Measurements from ENCODE around the gene PFKFB3. TPM values are rescaled to one million over a fixed set of nuclear protein-coding genes. Genes with fewer than 3 reads are reported as not detected.

PFKFB3 gene
- total and polyA plus RNA-seq, 2 of the 13 experiments (the other 11 are each of a cell fraction or from before 2014, with no cell fraction given), result 1.2 to 13.3 TPM

- peak; percentile 81 for TF ChIP-seq GMEB1 (CRISPR knock-in tag; IDR thresholded peaks at IDR 0.05; ENCODE audit: borderline replicate concordance)
- peak; percentile 88 for TF ChIP-seq TFDP1 (CRISPR knock-in tag; IDR thresholded peaks at IDR 0.05; ENCODE audit: borderline replicate concordance)
- TF ChIP-seq MTERF4 (CRISPR knock-in tag; IDR thresholded peaks at IDR 0.05), result peak; percentile 83; the same call in 1 of the 2 replicates
- TF ChIP-seq CHD4 (IDR thresholded peaks at IDR 0.05; ENCODE audit: borderline replicate concordance, low read length), result no peak
- TF ChIP-seq, protein P1, sequence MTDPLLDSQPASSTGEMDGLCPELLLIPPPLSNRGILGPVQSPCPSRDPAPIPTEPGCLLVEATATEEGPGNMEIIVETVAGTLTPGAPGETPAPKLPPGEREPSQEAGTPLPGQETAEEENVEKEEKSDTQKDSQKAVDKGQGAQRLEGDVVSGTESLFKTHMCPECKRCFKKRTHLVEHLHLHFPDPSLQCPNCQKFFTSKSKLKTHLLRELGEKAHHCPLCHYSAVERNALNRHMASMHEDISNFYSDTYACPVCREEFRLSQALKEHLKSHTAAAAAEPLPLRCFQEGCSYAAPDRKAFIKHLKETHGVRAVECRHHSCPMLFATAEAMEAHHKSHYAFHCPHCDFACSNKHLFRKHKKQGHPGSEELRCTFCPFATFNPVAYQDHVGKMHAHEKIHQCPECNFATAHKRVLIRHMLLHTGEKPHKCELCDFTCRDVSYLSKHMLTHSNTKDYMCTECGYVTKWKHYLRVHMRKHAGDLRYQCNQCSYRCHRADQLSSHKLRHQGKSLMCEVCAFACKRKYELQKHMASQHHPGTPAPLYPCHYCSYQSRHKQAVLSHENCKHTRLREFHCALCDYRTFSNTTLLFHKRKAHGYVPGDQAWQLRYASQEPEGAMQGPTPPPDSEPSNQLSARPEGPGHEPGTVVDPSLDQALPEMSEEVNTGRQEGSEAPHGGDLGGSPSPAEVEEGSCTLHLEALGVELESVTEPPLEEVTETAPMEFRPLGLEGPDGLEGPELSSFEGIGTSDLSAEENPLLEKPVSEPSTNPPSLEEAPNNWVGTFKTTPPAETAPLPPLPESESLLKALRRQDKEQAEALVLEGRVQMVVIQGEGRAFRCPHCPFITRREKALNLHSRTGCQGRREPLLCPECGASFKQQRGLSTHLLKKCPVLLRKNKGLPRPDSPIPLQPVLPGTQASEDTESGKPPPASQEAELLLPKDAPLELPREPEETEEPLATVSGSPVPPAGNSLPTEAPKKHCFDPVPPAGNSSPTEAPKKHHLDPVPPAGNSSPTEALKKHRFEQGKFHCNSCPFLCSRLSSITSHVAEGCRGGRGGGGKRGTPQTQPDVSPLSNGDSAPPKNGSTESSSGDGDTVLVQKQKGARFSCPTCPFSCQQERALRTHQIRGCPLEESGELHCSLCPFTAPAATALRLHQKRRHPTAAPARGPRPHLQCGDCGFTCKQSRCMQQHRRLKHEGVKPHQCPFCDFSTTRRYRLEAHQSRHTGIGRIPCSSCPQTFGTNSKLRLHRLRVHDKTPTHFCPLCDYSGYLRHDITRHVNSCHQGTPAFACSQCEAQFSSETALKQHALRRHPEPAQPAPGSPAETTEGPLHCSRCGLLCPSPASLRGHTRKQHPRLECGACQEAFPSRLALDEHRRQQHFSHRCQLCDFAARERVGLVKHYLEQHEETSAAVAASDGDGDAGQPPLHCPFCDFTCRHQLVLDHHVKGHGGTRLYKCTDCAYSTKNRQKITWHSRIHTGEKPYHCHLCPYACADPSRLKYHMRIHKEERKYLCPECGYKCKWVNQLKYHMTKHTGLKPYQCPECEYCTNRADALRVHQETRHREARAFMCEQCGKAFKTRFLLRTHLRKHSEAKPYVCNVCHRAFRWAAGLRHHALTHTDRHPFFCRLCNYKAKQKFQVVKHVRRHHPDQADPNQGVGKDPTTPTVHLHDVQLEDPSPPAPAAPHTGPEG (CRISPR knock-in tag; IDR thresholded peaks at IDR 0.05), result peak; percentile 23; the same call in 1 of the 2 replicates
- peak; percentile 45; the same call in 1 of the 2 replicates for TF ChIP-seq ZNF281 (CRISPR knock-in tag; IDR thresholded peaks at IDR 0.05; ENCODE audit: borderline replicate concordance)
- TF ChIP-seq ZNF546 (CRISPR knock-in tag; conservative IDR thresholded peaks at IDR 0.05), result peak; percentile 85; the same call in 1 of the 2 replicates
- no peak for TF ChIP-seq SOX13 (IDR thresholded peaks at IDR 0.05)
- peak in 1 of 2 experiments; percentile 45; a peak in 1 of 4 replicates for TF ChIP-seq SOX13 (CRISPR knock-in tag; conservative IDR thresholded peaks at IDR 0.05 in 1 of 2, IDR thresholded peaks at IDR 0.05 in 1 of 2)
- TF ChIP-seq, protein P2, sequence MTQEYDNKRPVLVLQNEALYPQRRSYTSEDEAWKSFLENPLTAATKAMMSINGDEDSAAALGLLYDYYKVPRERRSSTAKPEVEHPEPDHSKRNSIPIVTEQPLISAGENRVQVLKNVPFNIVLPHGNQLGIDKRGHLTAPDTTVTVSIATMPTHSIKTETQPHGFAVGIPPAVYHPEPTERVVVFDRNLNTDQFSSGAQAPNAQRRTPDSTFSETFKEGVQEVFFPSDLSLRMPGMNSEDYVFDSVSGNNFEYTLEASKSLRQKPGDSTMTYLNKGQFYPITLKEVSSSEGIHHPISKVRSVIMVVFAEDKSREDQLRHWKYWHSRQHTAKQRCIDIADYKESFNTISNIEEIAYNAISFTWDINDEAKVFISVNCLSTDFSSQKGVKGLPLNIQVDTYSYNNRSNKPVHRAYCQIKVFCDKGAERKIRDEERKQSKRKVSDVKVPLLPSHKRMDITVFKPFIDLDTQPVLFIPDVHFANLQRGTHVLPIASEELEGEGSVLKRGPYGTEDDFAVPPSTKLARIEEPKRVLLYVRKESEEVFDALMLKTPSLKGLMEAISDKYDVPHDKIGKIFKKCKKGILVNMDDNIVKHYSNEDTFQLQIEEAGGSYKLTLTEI (CRISPR knock-in tag; conservative IDR thresholded peaks at IDR 0.05), result no peak
- TF ChIP-seq SP1 (IDR thresholded peaks at IDR 0.05), result no peak
- TF ChIP-seq SP1 (CRISPR knock-in tag; IDR thresholded peaks at IDR 0.05), result peak; percentile 94
- 0 out of 2 replicates have a peak, but pooled peaks have one; percentile 57 for TF ChIP-seq ZNF598 (CRISPR knock-in tag; IDR thresholded peaks at IDR 0.05; ENCODE audit: borderline replicate concordance)
Observed at GRCh38 chr10:6202684-6203330, at the start of gene PFKFB3 (continued).
